CD4-positive, alpha-beta T cell treated with Interleukin-4 for 4 hours (primary cell): Measurements from ENCODE around the gene BBS9.
"Not testable (repeated sequence)": the region's sequence is repeated elsewhere in the genome, so short reads cannot be mapped to it uniquely, and the experiment has no call there.

ENCODE experiments used
- DNase-seq: peaks from one replicate; pipeline ENCODE4 v3.0.0-alpha.2; 2020

Gene BBS9

GRCh38 chr7:33201821-33202220 is 72.5 kb downstream of the BBS9 start:
- DNase-seq, result no peak

DNA sequence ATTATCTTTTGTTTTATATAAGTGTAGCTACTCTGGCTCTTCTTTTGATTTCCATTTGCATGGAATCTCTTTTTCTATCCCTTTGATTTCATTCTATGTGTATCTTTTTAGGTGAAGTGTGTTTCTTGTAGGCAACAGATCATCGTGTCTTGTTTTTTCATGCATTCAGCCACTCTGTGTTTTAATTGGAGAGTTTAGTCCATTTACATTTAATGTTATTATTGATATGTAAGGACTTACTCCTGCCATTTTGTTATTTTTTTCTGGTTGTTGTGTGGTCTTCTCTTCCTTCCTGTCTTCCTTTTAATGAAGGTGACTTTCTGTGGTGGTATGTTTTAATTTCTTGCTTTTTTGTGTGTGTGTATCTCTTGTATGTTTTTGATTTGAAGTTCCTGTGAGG is 81.6 kb downstream of the BBS9 start:
- no peak for DNase-seq

DNA sequence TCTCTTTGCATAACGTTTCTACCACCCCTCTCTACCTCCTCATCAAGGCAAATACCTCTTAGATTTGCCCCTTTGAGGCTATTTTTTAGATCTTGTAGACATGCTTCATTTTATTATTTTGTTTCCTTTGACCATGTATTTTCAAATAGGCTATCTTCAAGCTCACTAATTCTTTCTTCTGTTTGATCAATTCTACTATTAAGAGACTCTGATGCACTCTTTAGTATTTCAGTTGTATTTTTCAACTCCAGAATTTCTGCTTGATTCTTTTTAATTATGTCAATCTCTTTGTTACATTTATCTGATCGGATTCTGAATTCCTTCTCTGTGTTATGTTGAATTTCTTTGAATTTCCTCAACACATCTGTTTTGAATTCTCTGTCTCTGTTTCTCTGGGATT is 82.8 kb downstream of the BBS9 start:
- no peak for DNase-seq

DNA sequence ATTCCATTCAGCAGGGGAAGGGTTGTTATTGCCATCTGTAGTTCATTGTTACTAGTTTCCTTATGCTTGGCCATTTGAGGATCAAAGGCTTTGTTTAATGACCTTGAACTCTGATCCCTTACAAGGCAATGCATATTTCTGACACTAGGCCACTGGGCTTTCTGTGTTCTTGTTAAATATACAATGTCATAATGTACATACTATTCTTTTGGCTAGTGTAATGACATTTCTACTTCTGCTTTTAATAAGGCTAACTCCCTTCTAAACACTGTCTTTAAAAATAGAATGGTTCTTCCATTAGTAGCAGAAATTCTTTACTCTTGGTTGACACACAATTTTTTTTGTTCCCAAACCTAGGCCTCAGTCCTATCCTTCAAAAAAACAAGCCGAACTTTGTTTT is 86.6 kb downstream of the BBS9 start:
- no peak for DNase-seq

DNA sequence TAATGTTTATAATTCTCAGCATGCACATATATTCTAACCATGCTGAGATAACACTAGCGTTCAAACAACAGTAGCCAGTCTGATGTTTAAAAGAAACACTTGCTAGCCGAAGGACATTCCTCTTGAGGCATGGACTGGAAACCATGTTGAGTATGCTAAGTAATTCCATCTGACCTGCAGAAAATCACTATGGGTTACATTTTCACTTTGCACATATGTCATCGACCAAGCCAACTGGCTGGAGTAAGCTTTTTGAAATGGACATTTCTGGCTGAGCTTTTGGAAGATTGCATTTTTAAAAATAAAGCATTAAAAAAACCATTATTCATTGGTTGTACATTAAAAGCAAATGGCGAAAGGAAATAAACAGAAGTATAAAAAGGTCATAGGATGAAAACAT is 88.2 kb downstream of the BBS9 start:
- no peak for DNase-seq

DNA sequence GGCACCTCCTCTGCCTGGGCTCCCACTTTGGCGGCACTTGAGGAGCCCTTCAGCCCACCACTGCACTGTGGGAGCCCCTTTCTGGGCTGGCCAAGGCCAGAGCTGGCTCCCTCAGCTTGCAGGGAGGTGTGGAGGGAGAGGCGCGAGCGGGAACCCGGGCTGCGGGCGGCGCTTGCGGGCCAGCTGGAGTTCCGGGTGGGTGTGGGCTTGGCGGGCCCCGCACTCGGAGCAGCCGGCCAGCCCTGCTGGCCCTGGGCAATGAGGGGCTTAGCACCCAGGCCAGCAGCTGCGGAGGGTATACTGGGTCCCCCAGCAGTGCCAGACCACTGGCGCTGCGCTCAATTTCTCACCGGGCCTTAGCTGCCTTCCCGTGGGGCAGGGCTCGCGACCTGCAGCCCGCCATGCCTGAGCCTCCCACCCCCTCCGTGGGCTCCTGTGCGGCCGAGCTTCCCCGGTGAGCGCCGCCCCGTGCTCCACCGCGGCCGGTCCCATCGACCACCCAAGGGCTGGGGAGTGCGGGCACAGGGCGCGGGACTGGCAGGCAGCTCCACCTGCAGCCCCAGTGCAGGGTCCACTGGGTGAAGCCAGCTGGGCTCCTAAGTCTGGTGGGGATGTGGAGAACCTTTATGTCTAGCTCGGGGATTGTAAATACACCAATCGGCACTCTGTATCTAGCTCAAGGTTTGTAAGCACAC is 89.6 kb downstream of the BBS9 start:
- not testable (repeated sequence) for DNase-seq

DNA sequence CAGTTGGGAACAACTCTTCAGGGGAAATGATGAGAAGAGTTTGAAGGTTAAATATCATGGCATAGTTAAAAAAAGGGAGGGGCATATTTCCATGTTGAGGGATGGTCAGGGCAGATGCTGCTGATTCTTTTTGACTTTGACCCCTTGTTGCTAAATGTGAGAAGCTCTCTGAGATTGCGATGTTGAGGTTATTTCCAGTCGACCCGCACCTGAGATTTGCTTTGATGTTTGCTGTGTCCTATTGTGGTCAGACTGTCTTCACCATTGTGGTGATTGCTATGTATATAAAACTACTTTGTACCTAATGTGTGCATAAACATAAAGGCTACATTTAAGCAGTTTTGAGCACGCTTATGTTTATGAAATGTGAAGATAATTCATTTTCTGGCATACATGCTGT is 90.9 kb downstream of the BBS9 start:
- no peak for DNase-seq

DNA sequence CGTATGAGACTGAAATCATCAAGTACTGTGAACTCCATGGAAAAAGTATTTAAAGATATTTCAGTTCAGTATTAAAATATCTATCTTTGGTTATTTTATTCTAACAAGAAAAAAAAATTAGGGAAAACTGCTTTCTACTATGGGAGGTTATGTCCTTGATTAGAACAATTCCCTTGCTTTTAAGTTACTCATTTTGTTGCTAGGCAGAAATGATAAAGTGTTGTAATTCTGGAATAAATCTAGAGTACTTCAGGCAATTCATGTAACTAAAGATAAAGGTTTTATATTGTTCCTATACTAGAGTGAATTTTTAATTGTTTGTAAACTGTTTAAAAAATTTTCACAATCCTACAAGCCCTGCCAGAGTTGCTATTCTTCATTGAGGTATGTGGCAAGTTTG is 92.0 kb downstream of the BBS9 start:
- no peak for DNase-seq

- no peak for DNase-seq
Measured at GRCh38 chr7:33232632-33233145, 103.3 kb downstream of the BBS9 start.

- DNase-seq, result no peak
Measured at GRCh38 chr7:33233659-33234058, 104.3 kb downstream of the BBS9 start.

DNA sequence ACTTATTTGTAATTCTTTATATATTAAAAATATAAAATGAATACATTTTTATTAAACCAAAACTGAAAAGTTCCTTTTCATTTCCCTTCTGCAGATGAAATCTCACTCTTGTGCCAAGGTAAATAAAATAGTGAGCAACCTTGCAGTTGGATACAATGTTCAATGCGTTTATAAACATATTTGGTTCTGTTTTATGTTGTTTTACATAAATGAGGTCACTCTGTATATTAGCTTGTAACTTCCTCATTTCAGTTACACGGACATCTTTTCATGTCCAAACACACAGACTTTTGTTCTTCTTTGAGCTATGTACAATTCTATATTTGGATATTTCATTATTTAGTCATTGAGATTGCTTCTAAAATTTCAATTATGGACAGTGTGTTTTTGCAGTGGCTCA is 107.7 kb downstream of the BBS9 start:
- no peak for DNase-seq

- no peak for DNase-seq
Measured at GRCh38 chr7:33243319-33243881, 114.0 kb downstream of the BBS9 start.

GRCh38 chr7:33248671-33249070 is 119.3 kb downstream of the BBS9 start:
- no peak for DNase-seq

DNA sequence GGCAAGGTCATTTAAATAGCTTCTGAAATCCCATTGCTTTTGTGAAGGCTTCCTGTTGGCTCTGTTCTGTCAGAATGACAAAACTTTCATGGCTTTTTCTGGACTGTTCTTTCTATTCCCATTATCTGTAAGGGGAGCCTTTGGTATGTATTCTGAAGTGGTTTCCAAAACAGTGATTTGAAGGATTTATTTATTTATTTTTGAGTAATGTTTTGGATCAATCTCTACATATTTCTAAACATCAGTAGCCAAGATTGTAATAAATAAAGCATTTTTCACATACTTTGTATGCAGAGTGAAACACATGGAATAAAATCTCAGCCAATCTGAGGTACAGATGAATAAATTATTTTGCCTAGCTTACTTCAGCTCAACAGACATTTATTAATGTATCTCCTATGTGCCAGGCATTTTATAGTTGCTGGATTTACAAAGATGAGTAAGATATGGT is 121.1 kb downstream of the BBS9 start:
- no peak for DNase-seq

- no peak for DNase-seq
Measured at GRCh38 chr7:33251301-33251700, 121.9 kb downstream of the BBS9 start.

- no peak for DNase-seq
Measured at GRCh38 chr7:33258491-33258951, 129.2 kb downstream of the BBS9 start.

GRCh38 chr7:33261585-33261984 is 132.2 kb downstream of the BBS9 start:
- no peak for DNase-seq

DNA sequence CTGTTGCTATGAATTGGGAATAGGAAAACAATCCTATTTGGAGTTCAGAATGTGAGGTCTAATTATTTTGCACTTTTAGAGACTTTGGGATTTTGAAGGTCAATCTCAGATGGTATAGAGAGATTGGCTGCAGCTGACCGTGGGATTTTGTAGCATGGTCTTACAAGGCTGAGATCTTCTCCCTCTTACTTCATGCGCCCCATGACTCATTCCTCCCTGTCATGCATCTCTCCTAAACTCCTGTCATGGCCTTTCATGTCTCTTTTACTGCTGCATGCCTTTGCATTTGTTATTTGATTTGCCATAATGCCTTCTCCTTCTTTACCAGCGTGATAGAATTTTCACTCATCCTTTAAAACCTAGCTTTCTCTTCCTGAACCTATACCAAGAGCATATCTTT is 133.1 kb downstream of the BBS9 start:
- no peak for DNase-seq

DNA sequence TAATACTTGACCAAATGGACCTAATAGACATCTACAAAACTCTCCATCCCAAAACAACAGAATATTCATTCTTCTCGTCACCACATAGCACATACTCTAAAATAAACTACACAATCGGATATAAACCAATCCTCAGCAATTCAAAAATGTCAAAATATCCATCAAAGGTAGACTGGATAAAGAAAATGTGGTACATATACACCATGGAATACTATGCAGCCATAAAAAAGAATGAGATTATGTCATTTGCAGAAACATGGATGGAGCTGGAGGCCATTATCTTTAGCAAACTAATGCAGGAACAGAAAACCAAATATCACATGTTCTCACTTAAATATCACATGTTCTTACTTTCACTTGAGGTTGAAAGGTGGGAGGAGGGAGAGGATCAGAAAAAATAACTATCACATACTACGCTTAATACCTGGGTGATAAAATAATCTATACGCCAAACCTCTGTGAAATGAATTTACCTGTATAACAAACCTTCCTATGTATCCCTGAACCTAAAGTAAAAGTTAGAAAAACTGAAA is 142.5 kb downstream of the BBS9 start:
- DNase-seq, result not testable (repeated sequence)

GRCh38 chr7:33273356-33273755 is 144.0 kb downstream of the BBS9 start:
- no peak for DNase-seq

DNA sequence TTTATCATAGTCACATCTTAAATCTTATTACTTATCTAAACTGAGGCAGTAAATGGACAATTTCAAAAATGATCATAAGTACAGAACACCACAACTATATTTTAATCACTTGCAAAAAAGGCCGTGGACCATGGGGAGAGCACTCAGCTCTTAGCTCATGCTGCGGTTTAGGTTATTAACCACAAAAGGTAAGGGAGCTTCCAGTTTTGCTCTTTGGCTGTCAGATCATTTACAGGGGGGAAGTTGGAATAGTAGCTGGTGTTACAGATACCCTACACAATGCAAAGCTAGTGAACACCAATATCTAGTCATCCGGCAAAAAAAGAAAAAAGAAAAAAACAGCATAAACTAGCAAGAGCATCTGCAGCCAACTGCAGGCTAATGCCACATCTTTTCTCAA is 147.0 kb downstream of the BBS9 start:
- DNase-seq, result no peak

DNA sequence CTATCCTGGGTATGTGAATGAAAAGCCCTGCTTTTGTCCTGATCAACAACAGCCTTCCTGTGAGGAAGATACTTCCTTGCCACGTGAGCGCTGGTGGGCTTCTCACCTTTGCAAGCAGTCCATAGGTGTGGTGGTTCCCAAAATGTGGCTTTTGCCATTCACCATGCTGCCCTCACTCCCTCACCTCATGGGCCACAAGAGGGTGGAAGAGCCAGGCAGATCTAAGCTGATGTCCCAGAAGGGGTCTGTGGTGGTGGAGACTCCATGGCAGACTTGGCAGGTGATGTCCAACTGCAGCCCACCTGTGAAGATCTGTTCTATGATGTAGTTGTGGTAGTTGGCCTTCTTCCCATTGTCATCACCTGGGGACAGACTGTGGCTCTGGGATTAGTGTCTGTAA is 147.4 kb downstream of the BBS9 start:
- no peak for DNase-seq

GRCh38 chr7:33278095-33278494 is 148.7 kb downstream of the BBS9 start:
- no peak for DNase-seq

GRCh38 chr7:33286501-33286900 is 157.1 kb downstream of the BBS9 start:
- DNase-seq, result no peak

DNA sequence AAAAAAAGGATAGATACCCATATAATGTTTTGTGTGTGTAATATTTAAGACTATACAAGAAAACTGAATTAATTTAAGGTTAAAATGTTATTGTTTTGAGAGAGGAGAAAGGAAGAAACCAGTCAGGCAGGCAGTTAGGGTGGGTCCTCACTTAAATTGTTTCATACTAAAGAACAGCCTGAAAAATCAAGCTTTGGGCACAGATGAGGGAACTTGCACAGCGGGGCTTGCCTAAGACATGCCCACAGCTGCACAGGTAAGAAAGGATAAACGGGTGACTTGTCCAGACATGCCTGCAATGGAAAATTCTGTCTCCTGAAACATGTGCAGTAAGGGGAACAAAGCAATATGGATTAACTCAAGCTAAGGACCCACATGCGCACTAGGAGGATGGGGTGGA is 158.4 kb downstream of the BBS9 start:
- DNase-seq, result no peak
